Epithelial cell of prostate (primary cell): Measurements from ENCODE around the gene PRPSAP2.
A peak's percentile ranks its signal among the peaks of the same experiment; 100 is the strongest.

Experiments
- DNase-seq: peaks from one replicate; pipeline ENCODE4 v3.0.0-alpha.2; 2011; ENCODE audit warnings: low read depth, low spot score
- H3K27ac ChIP-seq: fragments of 450-650 bp; 2 replicates; pipeline ENCODE4 v1.5.1; 2017; ENCODE audit warnings: mild to moderate bottlenecking

Gene PRPSAP2

GRCh38 chr17:18959071-18959844, 101.3 kb downstream of the PRPSAP2 start:
- H3K27ac ChIP-seq, result no peak overlapping the region

DNA sequence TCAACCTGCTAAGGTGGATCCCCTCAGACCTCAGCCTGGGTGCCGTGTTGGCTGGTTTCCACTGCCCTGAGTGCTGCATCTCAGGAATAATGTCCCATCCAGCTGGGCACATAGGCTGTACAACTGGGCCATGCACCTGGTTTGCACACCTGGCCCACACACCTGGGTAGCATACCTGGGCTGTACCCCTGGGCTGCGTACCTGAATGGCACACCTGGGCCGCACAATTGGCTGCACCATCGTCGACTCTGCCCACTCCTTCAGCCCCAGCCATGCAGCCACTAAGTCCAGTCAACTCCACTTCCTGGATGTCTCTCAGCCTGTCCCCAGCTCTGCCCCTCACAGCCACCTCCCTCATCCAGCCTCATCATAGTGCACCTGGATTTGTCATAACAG, 101.9 kb downstream of the PRPSAP2 start:
- DNase-seq, result no peak
- no peak overlapping the region for H3K27ac ChIP-seq

More at GRCh38 chr17:18959071-18959844, 101.3 kb downstream of the PRPSAP2 start:
- DNase-seq, result no peak

DNA sequence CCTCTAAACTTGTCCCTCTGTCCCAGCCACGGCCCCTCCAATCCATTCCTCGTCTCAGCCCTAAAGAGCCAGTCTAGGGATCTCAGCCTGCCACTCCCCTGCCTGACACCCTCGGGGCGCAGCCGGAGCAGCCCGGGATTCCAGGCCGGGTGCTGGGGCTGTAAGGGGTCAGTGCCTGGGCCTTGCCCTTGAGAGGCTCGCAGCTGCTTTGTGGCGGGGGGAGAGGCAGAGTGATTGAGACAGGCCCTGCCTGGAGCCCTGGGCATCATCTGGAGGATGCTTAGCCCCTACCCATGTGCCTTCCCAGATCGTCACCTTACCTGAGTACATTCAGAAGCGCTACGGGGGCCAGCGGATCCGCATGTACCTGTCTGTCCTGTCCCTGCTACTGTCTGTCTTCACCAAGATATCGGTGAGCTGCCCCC, 102.3 kb downstream of the PRPSAP2 start:
- H3K27ac ChIP-seq, result no peak overlapping the region
- no peak for DNase-seq

DNA sequence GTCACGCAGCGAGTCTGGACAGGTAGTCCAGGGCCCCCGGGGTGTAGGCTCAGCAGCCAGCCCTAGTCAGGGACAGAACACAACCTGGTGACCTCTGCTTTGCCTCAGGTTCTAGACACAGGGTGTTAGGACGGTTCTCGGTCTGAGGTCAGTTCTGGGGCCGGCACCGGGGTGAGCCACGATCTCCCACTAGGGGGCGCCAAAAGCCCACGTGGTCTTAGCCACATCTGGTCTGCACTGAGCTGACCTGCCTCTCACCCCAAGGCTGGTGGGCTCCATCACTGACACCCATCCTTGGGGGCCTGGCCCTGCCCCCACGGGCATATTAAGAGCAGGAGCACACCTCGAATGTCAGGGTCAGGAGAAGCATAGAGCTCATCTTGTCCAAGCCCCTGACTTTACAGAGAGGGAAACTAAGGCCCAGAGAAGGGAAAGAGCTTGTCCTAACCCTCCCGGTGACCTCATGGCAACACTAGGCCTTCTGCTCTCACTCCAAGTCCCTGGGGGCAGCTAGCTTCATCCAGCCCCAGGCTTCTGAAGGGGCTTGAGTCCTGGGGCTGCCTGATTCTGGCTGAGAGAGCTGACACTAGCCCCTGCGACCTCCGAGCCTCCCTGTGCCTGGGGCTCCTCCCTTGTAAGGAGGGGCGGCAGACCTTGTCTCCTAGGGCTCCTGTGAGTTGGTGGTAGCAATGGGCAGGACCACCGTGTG, 103.0 kb downstream of the PRPSAP2 start:
- no peak overlapping the region for H3K27ac ChIP-seq
- DNase-seq, result no peak

DNA sequence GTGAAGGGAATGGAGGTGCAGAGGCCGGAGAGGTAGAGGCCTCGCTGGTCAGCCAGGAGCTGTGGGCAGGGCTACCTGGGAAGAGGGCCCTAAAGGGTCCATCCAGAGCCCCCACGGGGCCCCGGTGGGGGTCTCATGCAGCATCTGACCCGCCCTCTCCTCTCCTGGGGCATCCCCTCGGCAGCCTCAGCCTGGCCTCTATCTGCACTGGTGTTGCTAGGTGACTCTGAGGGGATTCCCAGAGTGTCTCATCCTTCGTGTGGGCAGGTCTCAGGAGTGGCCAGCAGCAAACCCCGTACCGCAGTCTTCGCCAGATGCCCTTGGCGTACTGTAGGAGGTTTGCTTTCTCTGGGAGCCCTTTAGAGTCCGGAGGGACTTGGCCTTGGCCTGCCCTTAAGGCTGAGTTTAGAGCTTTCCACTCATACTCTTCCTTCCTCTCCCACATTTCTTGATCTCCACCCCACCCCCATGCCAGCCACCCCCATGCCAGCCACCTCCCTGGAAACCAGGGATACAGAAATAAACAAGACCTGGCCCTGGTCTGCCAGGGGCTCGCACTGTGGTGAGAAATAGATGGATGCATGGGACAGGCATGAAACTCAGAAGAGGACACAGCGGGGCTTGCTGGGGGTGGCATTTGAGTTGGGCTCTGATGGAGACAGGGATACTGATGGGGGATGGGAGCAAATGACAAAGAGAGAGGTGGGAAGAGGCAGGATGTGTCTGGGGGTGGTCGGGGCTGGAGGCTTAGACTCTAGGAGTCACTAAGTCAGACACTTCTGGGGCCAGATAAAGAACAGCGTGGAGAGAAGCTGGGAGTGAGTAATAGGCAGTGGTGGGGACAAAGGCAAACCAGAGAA, 103.9 kb downstream of the PRPSAP2 start:
- DNase-seq, result no peak
- no peak overlapping the region for H3K27ac ChIP-seq

- no peak for DNase-seq
- H3K27ac ChIP-seq, result no peak overlapping the region
Observed at GRCh38 chr17:18962494-18962815, 104.5 kb downstream of the PRPSAP2 start.

GRCh38 chr17:18963126-18964017, 105.4 kb downstream of the PRPSAP2 start:
- H3K27ac ChIP-seq, result no peak overlapping the region
- no peak for DNase-seq

- no peak for DNase-seq
- no peak overlapping the region for H3K27ac ChIP-seq
Observed at GRCh38 chr17:18964018-18964351, 106.1 kb downstream of the PRPSAP2 start.

DNA sequence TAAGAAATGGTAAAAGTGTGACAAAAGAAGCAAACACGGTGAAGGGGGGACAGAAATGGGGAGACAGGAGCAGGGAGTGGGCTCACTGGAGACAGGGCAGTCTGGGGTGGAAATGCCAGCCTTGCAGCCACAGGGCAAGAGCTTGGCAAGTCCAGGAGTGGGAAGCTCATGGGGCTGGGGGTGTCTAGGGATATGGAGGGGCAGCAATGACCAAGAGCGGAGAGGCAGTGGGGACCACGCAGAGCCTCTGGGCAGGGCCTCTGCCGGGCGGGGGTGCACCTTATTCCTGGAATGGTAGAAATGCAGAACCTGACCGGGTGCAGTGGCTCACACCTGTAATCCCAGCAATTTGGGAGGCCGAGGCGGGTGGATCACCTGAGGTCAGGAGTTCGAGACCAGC, 106.6 kb downstream of the PRPSAP2 start:
- no peak for DNase-seq
- no peak overlapping the region for H3K27ac ChIP-seq

DNA sequence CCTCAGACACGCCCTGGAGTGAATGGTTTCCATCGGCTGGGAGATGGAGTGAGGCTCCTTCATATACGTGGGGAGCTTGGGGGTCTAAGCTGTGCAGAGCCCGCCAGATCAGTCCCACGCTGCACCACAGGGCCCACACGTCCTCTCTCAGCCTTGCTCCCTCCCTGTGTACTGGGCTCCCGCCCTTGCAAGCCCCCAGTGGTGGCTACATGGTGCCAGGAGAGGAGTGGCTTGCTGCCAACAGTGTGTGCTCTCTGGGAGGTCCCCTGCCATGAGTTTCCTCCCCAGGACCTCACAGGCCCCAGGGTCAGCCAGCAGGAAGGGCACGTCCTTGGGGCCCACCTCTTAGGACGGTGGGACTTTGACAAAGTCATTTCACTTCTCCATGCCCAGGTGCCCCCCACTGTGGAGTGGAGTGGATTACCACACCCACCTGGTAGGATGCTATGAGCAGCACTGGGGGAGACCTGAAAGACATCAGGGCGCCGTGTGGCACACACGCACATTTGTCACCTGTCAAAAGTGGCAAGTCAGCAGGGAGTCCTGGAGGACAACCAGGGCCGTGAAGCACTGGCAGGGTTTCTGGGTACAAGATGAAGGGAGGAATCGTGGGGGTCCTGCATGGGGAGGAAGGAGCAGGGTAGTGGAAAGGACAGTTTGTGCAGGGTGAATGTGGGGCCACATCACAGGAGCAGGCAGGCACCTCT, 107.8 kb downstream of the PRPSAP2 start:
- no peak for DNase-seq
- no peak overlapping the region for H3K27ac ChIP-seq

DNA sequence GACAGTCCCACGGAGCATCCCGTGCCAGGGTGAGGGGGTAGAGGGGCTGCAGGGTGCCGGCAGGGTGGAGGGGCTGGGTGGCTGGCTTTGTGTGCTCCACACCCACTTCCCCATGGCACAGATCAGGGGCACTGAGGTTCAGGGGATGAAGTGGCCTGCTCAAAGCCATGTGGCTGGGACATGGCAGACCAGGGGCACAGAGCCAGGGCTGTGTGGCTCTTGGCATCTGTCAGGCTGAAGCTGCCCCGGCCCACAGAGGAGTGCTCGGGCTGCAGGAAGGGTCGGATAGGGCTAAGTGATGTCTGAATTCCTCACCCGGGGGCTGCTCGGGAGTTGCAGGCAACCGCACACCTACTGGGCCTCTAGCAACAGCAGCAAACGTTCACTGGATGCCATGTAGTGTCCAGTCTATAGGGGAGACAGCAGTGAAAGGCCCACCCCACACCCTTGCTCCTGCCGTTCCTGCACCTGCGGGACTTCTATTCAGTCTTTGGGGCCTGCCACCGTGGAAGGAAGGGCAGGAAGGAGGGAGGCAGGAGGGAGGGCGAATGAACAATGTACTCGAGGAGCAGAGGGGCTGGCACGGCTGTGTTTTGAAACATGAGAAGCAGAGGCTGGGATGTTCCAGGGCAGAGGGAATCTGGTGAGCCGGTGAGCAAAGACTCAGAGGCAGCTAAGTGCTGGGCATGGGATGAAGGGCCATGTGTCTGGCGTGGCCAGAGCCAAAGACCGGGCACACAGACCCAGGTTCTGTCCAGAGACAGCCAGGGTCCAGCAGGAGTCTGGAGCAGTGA, 109.1 kb downstream of the PRPSAP2 start:
- peak overlapping the region; percentile 78 for H3K27ac ChIP-seq
- DNase-seq, result no peak

DNA sequence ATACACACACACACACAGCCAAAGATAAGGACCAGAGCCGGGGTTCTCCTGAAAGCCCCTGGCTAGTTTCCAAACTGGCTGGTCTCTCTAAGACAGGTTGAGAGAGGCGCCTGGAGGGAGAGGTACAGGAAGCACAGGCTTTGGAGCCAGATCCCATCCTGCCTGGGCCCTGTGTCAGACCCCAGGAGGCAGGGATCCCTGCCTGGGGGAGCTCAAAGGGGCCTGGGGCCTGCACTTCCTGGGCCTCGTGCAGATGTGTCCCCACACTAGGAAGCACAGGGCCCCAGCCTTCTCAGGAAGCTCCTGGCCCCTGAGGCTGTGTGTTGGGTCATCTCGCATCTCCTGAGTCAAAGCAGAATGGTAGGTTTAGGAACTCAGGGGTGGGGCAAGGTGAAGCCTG, 110.0 kb downstream of the PRPSAP2 start:
- DNase-seq, result no peak
- peak overlapping the region; percentile 78 for H3K27ac ChIP-seq

DNA sequence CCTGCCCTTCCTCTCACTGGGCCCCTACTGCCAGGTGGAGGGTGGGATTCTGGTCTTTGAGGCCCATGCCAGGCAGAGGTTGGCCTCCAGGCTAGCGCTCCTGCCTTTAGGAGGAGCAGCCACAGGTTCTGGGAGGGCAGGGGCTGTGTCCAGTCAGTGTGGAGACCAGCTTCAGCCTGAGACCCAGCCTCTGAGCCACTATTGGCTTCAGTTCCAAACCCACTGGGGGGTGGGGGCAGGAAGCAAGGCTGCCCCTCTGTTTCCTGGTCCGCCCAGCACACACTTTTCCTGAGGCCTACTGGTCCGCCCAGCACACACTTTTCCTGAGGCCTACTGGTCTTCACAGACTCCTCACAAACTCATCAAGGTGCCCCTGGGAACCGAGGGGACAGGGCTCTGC, 110.4 kb downstream of the PRPSAP2 start:
- peak overlapping the region; percentile 78 for H3K27ac ChIP-seq
- no peak for DNase-seq

DNA sequence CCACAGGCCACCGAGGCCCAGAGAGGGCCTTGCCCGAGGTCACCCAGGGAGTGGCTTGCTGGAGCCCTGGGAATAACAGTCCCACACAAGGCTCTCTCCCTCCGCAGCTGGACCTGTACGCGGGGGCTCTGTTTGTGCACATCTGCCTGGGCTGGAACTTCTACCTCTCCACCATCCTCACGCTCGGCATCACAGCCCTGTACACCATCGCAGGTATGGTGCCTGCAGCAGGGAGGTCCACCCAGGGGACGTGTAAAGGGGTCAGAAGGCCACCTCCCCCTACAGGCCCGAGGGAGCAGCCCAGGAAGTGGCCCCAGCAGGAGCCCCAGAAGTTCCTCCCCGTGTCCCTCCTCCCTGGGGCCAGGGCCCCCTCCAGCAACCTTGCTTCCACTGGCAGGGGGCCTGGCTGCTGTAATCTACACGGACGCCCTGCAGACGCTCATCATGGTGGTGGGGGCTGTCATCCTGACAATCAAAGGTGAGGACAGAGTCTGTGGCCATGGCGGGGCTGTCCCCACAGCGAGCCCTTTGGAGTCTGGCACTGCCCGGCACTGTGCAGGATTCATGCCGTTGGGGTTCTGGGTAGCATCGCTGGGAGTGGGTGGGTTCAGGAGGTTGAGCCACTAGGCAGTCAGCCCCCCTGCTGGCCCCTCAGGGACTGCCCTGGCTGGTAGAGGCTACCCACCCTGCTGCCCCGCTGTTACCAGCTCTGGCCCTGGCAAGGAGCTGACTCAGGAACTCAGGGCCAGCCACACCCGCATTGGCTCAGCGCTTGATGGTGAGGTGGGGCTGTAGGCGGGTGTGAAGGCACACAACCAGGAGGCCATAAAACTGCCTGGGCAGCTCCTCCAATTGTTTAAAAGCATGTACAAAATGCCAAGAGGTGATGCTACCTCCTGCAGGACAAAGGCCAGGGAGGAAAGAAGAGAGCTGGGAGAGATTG, 111.3 kb downstream of the PRPSAP2 start:
- no peak for DNase-seq

DNA sequence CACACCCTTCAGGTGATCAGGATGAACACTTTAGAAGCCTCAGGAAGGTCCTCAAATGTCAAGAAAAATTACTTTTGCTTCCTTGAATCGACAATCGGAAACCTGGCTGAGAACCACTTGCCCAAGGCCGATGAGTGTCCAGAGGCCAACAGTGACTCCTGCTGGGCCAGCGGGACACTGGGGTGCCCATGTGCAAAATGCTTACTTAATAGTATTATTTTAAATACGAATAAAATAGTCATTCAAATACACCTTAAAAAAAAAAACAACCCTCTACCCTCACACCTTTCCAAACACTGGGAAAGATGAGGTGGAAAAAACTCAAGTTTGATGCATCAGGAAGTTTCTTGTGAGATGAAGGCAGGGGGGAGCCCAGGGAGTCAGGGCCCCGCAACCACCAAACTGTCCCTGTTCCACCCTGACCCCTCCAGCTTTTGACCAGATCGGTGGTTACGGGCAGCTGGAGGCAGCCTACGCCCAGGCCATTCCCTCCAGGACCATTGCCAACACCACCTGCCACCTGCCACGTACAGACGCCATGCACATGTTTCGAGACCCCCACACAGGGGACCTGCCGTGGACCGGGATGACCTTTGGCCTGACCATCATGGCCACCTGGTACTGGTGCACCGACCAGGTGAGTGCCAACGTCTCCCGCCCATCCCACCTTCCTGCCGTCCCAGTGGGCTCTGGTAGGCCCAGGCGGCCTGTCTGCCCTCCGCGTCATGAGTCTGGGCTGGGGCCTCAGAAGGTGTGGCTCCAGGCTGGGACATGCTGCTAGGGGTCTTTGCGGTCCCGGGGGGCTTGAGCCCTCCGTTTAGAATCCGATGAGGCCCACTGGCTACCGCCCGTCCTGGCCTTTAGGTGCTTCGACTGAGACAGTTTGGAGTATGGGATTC, 112.9 kb downstream of the PRPSAP2 start:
- no peak for DNase-seq
- peak overlapping the region; percentile 78 for H3K27ac ChIP-seq

More for the DNA sequence above, 111.3 kb downstream of the PRPSAP2 start:
- H3K27ac ChIP-seq, result peak overlapping the region; percentile 78

- no peak for DNase-seq
- H3K27ac ChIP-seq, result no peak overlapping the region
Observed at GRCh38 chr17:18971801-18972200, 113.9 kb downstream of the PRPSAP2 start.
